Coronary artery (tissue), 2 donors: ENCODE results near the gene SASS6.

Source experiments
- DNase-seq: peaks from one replicate; pipeline ENCODE4 v3.0.0-alpha.2; 2017; ENCODE audit warnings: low spot score
- H3K27ac ChIP-seq, 2 donors: fragments of 200-600 bp; sonication (generic); one replicate each; pipeline ENCODE4 v1.5.1; 2016 to 2019
- H3K4me3 ChIP-seq: fragments of 200-600 bp; sonication (generic); 2 replicates; pipeline ENCODE4 v1.5.1; 2016; ENCODE audit warnings: mild to moderate bottlenecking, moderate library complexity
- CTCF ChIP-seq: fragments of 200-600 bp; sonication (generic); IDR thresholded peaks from one replicate; pipeline ENCODE4 v1.5.1; 2019; ENCODE audit warnings: antibody characterized with exemption

SASS6 gene

GRCh38 chr1:100115524-100115923 lies 17.2 kb downstream of the SASS6 start:
- TF ChIP-seq CTCF = no peak
- no peak overlapping the region for H3K27ac ChIP-seq
- no peak overlapping the region for H3K4me3 ChIP-seq
- DNase-seq = no peak

- no peak for TF ChIP-seq CTCF
- DNase-seq = no peak
- Histone ChIP-seq H3K4me3 (no peak overlapping the region), H3K27ac (no peak overlapping the region)
These were observed 23.1 kb downstream of the SASS6 start for GRCh38 chr1:100109554-100110066.

- no peak for TF ChIP-seq CTCF
- H3K4me3 ChIP-seq = no peak overlapping the region
- DNase-seq = no peak
- no peak overlapping the region for H3K27ac ChIP-seq
These were observed 25.0 kb downstream of the SASS6 start for GRCh38 chr1:100107696-100108095.

GRCh38 chr1:100101564-100101963 lies 31.2 kb downstream of the SASS6 start:
- no peak for DNase-seq
- TF ChIP-seq CTCF = no peak
- Histone ChIP-seq H3K4me3 (no peak overlapping the region), H3K27ac (no peak overlapping the region)

- TF ChIP-seq CTCF = no peak
- no peak for DNase-seq
- no peak overlapping the region for H3K27ac ChIP-seq
- H3K4me3 ChIP-seq = no peak overlapping the region
These were observed 32.5 kb downstream of the SASS6 start for GRCh38 chr1:100100202-100100601.

- DNase-seq = no peak
- Histone ChIP-seq H3K4me3 (no peak overlapping the region), H3K27ac (no peak overlapping the region)
- no peak for TF ChIP-seq CTCF
These were observed 42.3 kb downstream of the SASS6 start for GRCh38 chr1:100090471-100090870.

GRCh38 chr1:100089082-100089481 lies 43.6 kb downstream of the SASS6 start:
- no peak overlapping the region for H3K4me3 ChIP-seq
- DNase-seq = no peak
- TF ChIP-seq CTCF = no peak
- no peak overlapping the region for H3K27ac ChIP-seq
